ENCODE results near the gene TXNDC8. TPM values are rescaled to one million over a fixed set of nuclear protein-coding genes. Genes with fewer than 3 reads are reported as not detected.
"Not testable (repeated sequence)": the region's sequence is repeated elsewhere in the genome, so short reads cannot be mapped to it uniquely, and the experiment has no call there.

The TXNDC8 gene
- total RNA-seq: not detected

DNA sequence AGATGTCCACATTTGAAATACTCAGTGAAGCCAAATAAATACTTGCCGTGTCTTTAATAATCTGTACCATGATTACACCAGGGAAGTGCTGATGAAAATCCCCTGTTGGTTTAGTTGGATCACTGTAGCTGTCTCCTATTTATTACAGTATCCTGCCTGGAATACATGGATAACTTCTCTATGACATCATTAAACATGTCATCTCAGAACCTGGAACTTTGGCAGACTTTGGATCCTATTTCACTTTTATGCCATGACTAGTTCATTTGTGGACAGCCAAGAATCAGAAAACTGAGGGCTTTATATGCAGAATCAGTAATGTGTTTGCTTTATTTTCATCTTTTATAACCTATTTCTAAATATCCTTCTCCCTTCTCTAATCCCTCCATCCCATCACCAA is at the start of gene TXNDC8:
TSS of gene TXNDC8 (minus strand) at position 137 of the 400 bp plus-strand sequence.
- DNase-seq: peak; percentile 15

DNA sequence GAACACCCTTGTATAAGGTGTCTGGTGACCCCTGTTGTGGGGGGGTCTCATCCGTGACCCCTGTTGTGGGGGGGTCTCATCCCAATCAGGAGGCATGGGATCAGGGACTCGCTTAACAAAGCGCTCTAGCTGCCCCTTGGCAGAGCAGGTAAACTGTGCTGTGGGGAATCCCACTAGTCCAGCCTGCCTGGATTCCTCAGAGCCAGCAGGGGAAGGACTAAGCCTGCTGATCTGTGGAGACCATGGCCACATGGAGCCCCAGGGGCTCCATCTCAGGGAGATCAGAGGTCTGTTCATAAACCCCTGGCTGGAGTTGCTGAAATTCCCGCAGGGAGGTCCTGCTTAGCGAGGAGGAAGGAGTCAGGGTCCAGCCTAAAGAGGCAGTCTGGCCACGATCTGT is 45.8 kb upstream of the TXNDC8 start:
- no peak for DNase-seq

DNA sequence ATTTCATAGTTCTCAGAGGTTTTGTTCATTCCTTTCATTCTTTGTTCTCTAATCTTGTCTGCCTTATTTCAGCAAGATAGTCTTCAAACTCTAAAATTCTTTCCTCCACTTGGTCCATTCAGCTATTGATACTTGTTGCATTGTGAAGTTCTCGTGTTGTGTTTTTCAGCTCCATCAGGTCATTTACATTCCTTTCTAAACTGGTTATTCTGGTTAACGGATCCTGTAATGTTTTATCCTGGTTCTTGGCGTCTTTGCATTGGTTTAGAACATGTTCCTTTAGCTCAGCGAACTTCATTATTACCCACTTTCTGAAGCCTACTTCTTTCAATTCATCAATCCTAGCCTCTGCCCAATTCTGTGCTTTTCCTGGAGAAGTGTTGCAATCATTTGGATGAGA is 45.1 kb upstream of the TXNDC8 start:
- DNase-seq: no peak

DNA sequence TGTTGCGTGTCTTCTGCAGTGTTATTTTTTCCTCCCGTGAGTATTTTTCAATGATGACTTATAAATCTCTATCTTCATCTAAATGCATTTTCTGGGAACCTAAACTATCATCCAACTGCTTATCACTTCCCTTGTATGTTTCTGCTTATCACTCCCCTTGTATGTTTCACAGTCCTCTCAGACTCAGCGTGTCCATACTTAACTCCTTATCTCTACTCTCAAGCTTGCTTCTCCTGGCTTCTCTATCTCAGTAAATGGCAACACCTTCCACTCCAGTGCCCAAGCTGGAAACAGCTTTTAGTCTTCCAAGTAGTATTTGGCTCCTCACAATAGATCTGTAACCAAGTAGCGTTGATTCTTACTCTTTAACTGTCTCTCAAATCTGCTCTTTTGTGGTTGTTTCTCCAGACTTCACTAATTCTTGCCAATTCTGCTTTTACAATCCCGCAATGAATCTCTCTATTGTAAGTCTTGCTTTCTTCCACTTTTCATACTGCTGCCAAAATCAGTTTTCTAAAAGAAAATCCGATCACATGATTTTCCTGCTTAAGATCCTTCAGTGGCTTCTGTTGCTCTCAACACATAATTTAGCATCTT is 33.8 kb upstream of the TXNDC8 start:
- no peak for DNase-seq

DNA sequence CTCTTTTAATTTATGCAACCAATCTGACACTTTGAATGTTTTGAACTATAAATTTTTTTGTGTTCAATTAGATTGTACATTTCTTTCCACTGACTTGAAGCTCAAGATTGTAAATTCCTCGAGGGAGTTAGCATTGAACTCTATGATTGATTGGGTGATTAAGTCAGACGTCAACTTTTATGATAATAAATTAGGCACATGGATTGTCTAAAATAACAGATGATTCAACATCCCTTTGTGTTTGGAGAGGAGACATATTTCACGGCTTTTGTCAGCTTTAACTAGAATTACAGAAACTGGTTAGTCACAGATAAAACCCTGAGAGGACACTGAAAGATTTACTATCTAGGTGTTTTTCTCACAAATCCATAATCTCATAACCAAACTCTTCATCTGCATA is 32.7 kb upstream of the TXNDC8 start:
- DNase-seq: no peak

DNA sequence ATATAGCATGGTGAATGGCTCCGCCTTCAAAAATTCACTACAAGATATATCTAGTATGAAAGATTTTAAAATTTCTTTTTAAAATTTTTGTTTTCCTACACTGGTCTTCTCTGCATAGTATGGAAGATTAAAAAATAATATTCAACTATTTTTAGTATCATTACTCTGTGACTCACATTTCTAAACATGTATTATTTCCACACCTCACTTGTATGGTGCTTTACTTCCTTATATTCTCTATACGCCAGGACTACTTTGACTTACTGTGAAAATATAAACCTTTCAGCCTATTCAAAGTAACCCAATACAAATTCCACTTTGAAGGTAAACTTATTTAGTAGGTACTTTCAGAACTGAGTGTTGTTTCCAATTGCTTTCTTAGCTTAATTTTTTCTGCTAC is 26.8 kb upstream of the TXNDC8 start:
- DNase-seq: no peak

GRCh38 chr9:110358992-110359391 is 21.3 kb upstream of the TXNDC8 start:
- DNase-seq: not testable (repeated sequence)

- no peak for DNase-seq
These were observed 19.8 kb upstream of the TXNDC8 start for GRCh38 chr9:110357505-110357904.

GRCh38 chr9:110356639-110357395 is 19.2 kb upstream of the TXNDC8 start:
- DNase-seq: no peak

DNA sequence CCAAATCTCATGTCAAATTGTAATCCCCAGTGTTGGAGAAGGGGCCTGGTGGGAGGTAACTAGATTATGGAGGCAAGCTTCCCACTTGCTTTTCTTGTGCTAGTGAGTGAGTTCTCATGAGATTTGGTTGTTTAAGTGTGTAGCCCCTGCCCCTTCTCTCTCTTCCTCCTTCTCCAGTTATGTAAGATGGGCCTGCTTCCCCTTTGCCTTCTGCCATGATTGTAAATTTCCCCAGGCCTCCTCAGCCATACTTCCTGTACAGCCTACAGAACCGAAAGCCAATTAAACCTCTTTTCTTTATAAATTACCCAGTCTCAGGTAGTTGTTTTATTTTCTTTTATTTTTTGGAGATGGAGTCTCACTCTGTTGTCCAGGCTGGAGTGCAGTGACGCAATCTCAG is 18.2 kb upstream of the TXNDC8 start:
- DNase-seq: no peak

GRCh38 chr9:110351009-110351467 is 13.4 kb upstream of the TXNDC8 start:
- DNase-seq: no peak

GRCh38 chr9:110346325-110346724 is 8.7 kb upstream of the TXNDC8 start:
- no peak for DNase-seq

DNA sequence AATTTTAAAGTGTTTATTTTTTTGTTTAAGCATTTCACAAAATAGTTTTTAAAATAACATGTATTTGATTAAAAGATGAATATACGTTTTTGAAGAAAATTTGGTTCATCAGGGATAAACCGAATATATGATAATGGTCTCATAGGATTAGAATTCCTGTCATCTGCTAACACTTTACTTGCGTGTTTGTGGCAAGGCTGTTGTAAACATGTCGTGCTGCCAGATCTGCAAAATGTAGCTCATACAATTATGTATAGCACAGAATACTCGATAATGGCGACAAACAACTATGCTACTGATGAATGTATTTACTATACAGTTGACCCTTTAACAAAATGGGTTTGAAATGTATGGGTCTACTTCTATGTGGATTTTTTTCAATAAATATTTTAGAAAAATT is 7.2 kb upstream of the TXNDC8 start:
- DNase-seq: no peak

- DNase-seq: no peak
These were observed 5.9 kb upstream of the TXNDC8 start for GRCh38 chr9:110343551-110343950.

DNA sequence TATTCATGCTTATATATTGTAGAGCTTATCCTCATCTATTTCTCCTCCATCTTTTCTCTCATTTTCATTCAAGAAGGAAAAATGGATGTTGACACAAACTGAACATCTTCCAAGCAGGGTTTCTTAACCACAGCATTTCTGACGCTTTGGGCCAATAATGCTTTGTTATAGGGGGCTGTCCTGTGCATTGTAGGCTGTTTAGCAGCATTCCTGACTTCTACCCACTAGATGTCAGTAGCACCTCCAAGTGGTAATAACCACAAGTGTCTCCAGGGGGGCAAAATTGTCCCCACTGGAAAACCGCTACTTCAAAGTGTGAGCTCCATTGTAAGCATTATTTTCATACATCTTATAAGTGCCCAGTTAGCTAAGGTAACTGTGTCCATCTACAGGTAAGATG is 2.6 kb upstream of the TXNDC8 start:
- DNase-seq: no peak

- no peak for DNase-seq
These were observed 480 bp upstream of the TXNDC8 start for GRCh38 chr9:110338143-110338542.

DNA sequence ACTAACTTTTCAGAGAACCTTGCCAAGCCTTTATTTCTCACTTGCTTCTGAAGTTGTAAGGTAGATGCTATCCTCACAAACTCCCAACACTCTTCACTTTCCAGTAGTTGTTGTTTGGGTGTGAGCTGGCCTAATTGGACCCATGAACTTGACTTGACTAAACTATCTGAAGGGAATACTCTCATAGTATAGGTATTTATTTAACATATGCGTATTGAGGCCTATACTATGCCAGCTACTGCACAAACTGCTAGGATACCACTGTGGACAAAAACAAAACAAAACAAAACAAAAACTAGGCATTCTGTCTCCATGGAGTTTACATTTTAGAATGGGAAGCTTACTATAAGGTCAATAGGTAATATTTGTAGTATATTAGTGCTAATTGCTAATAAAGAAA is 1.3 kb downstream of the TXNDC8 start:
- DNase-seq: no peak

DNA sequence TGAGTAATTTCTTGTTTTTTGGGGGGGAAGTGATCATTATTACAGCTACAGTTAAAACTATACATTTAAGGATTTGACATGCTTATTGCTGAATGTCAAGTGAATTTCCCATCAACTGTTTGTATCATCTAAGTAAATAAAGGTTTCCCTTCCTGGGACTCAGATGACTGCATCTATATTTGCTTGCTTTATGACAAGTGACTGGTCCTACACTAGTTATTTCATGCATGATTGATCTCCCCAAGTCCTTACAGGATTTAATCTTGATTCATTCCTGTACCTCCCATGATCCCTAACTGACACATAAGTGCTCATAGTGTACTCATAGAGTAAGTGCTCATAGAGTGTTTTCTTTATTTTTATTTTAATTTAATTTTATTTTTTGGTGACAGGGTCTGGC is 2.8 kb downstream of the TXNDC8 start:
- DNase-seq: no peak

DNA sequence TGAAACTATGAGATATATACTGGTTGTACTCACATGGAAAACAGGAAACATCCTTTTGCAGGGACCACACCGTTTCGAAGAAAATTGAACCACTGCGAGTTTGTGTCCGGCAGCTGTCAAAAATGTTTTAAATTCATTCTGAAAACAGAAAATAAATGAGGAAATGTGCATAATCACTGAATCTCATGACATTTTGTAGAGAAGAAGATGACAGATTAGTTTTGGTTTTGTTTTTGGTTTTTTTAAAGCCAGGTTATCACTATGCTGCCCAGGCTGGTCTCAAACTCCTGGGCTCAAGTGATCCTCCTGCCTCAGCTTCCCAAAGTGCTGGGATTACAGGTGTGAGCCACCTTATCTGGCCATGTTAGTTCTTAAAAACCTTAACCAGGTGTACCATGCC is 3.5 kb downstream of the TXNDC8 start:
- DNase-seq: no peak

DNA sequence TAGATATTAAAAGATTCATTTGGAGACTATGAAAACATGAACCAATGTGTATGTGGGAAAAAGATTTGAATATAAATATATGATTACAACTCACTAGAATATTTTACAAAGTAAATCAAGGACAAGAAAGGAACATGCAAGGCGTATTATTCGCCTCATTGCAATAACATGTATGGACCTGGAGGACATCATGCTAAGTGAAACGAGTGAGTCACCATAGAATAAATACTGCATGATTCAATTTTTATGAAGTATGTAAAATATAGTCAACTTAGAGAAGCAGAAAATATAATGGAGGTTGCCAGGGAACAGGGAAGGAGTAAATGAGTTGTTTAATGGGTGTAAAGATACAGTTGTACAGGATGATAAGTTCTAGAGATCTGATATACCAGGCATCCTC is 4.9 kb downstream of the TXNDC8 start:
- no peak for DNase-seq

GRCh38 chr9:110330484-110331105 is 7.1 kb downstream of the TXNDC8 start:
- no peak for DNase-seq

DNA sequence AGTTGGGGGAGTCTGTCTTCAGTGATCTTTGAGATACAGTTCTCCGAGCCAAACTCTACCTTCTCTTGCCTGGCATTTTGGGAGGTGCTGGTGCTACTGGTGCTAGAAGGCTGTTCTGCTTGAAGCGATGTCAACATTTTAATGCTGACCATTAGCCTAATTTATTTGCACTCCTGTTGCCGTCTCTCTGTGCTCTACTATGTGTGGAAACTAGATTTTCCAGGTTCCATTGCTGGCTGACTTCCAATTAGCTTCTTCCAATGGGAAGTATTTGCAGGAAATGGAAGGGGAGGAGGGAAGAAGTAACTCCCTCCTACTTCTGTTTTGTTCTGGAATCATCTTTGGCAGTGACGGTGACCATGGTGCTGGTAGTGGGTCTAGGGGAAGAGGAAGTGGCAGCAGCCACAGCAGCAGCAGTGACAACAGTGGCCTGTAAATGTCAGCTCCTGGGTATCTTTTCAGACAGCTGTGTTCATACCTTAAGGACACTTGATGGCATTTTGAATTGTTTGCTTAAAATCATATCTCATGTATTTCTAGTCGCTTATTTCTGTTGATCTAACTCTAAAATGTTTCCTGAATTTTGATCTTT is 7.9 kb downstream of the TXNDC8 start:
- no peak for DNase-seq

DNA sequence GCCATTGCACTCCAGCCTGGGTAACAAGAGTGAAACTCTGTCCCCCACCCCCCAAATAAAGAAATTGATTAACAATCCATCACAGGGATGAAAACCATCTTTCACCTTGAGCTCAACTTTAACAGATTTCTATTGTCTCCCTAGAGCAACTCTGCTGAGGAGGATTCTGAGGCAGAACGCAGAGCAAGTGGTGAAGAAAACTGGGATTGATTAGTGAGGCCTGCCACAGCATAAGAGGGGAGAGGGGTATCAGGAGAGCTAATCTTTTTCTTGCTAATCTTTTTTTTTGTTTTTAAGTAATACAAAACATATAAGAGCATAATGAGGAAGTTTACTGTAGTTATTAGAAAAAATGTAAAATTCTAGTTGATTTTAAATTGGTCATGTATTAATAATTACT is 8.9 kb downstream of the TXNDC8 start:
- DNase-seq: no peak
